IPS-18c (cell line): ENCODE results near the gene SMPD2.

Experiments used
- H3K4me3 ChIP-seq: 2 replicates; pipeline ENCODE4 v1.7.0; 2013; ENCODE audit warnings: low read depth, mild to moderate bottlenecking, low read length, moderate library complexity; ENCODE audit not compliant: insufficient read depth
- H3K9me3 ChIP-seq: one replicate; pipeline ENCODE4 v1.6.1; 2013; ENCODE audit warnings: mild to moderate bottlenecking, low read length, moderate library complexity; ENCODE audit not compliant: control insufficient read depth, insufficient read depth

Gene SMPD2

GRCh38 chr6:109442393-109442924 lies 1.9 kb downstream of the SMPD2 start:
- Histone ChIP-seq H3K4me3 (no peak overlapping the region), H3K9me3 (no peaks in the 10 kb centered on the region)

- no peak overlapping the region for H3K4me3 ChIP-seq
Measured at GRCh38 chr6:109443425-109443950, 3.0 kb downstream of the SMPD2 start.

GRCh38 chr6:109445382-109445781 lies 4.9 kb downstream of the SMPD2 start:
- no peaks in the 10 kb centered on the region for H3K9me3 ChIP-seq
- no peak overlapping the region for H3K4me3 ChIP-seq

More at GRCh38 chr6:109443425-109443950, 3.0 kb downstream of the SMPD2 start:
- no peaks in the 10 kb centered on the region for H3K9me3 ChIP-seq

GRCh38 chr6:109446072-109446471 lies 5.5 kb downstream of the SMPD2 start:
- Histone ChIP-seq H3K9me3 (no peaks in the 10 kb centered on the region), H3K4me3 (no peak overlapping the region)

- H3K4me3 ChIP-seq = no peak overlapping the region
- no peaks in the 10 kb centered on the region for H3K9me3 ChIP-seq
Measured at GRCh38 chr6:109446541-109446940, 6.0 kb downstream of the SMPD2 start.

- H3K4me3 ChIP-seq = no peak overlapping the region
- H3K9me3 ChIP-seq = no peaks in the 10 kb centered on the region
Measured at GRCh38 chr6:109447087-109447486, 6.6 kb downstream of the SMPD2 start.

- H3K9me3 ChIP-seq = no peaks in the 10 kb centered on the region
- H3K4me3 ChIP-seq = no peak overlapping the region
Measured at GRCh38 chr6:109447878-109448555, 7.5 kb downstream of the SMPD2 start.

- H3K4me3 ChIP-seq = no peak overlapping the region
Measured at GRCh38 chr6:109448615-109449014, 8.1 kb downstream of the SMPD2 start.

GRCh38 chr6:109449064-109449794 lies 8.7 kb downstream of the SMPD2 start:
- no peaks in the 10 kb centered on the region for H3K9me3 ChIP-seq
- no peak overlapping the region for H3K4me3 ChIP-seq

More at GRCh38 chr6:109448615-109449014, 8.1 kb downstream of the SMPD2 start:
- no peaks in the 10 kb centered on the region for H3K9me3 ChIP-seq

- Histone ChIP-seq H3K9me3 (no peaks in the 10 kb centered on the region), H3K4me3 (no peak overlapping the region)
Measured at GRCh38 chr6:109449795-109450673, 9.5 kb downstream of the SMPD2 start.

- Histone ChIP-seq H3K9me3 (no peaks in the 10 kb centered on the region), H3K4me3 (no peak overlapping the region)
Measured at GRCh38 chr6:109450801-109451200, 10.3 kb downstream of the SMPD2 start.

- no peaks in the 10 kb centered on the region for H3K9me3 ChIP-seq
- no peak overlapping the region for H3K4me3 ChIP-seq
Measured at GRCh38 chr6:109451376-109451775, 10.9 kb downstream of the SMPD2 start.

GRCh38 chr6:109452181-109452580 lies 11.7 kb downstream of the SMPD2 start:
- H3K4me3 ChIP-seq = no peak overlapping the region
- H3K9me3 ChIP-seq = no peaks in the 10 kb centered on the region

GRCh38 chr6:109453156-109453555 lies 12.6 kb downstream of the SMPD2 start:
- no peaks in the 10 kb centered on the region for H3K9me3 ChIP-seq
- H3K4me3 ChIP-seq = no peak overlapping the region

- H3K4me3 ChIP-seq = peak overlapping the region; percentile 82
- H3K9me3 ChIP-seq = no peaks in the 10 kb centered on the region
Measured at GRCh38 chr6:109453594-109454495, 13.3 kb downstream of the SMPD2 start.
